CD1c-positive myeloid dendritic cell (primary cell): ENCODE measurements around the gene CDC20.
"Not testable (repeated sequence)": the region's sequence is repeated elsewhere in the genome, so short reads cannot be mapped to it uniquely, and the experiment has no call there.

ENCODE experiments used
- DNase-seq: peaks from one replicate; pipeline ENCODE4 v3.0.0-alpha.2; 2016; ENCODE audit errors: extremely low spot score

CDC20 gene

GRCh38 chr1:43383449-43383848 is 24.7 kb downstream of the CDC20 start:
- DNase-seq = no peak

GRCh38 chr1:43386676-43387075 is 27.9 kb downstream of the CDC20 start:
- no peak for DNase-seq

- peak; percentile 23 for DNase-seq
Measured at GRCh38 chr1:43387976-43388599, 29.3 kb downstream of the CDC20 start.

- no peak for DNase-seq
Measured at GRCh38 chr1:43388613-43389012, 29.8 kb downstream of the CDC20 start.

GRCh38 chr1:43389326-43390313 is 30.8 kb downstream of the CDC20 start, which contains the start of the genes MED8 and SZT2:
TSS of gene MED8 (minus strand) at chr1:43389800. CDS start at chr1:43389764, 36 bp downstream.
TSS of gene SZT2 (plus strand) at chr1:43389899. CDS start at chr1:43389969, 70 bp downstream.
- peak; percentile 98 for DNase-seq

GRCh38 chr1:43392702-43393101 is 33.9 kb downstream of the CDC20 start:
- DNase-seq = no peak

- DNase-seq = no peak
Measured at GRCh38 chr1:43395523-43395922, 36.7 kb downstream of the CDC20 start.

GRCh38 chr1:43396059-43396458 is 37.3 kb downstream of the CDC20 start:
- DNase-seq = no peak

GRCh38 chr1:43398227-43398626 is 39.4 kb downstream of the CDC20 start:
- DNase-seq = no peak

GRCh38 chr1:43400441-43400840 is 41.7 kb downstream of the CDC20 start:
- not testable (repeated sequence) for DNase-seq

- DNase-seq = no peak
Measured at GRCh38 chr1:43402089-43402865, 43.5 kb downstream of the CDC20 start.

- DNase-seq = no peak
Measured at GRCh38 chr1:43404353-43404752, 45.6 kb downstream of the CDC20 start.

GRCh38 chr1:43405219-43405875 is 46.6 kb downstream of the CDC20 start:
- no peak for DNase-seq

GRCh38 chr1:43405876-43406234 is 47.1 kb downstream of the CDC20 start:
- no peak for DNase-seq

GRCh38 chr1:43410571-43410970 is 51.8 kb downstream of the CDC20 start:
- DNase-seq = no peak
